ENCODE data around the gene DMRTC2.

DMRTC2 gene

GRCh38 chr19:41890936-41891335 is 46.1 kb downstream of the DMRTC2 start:
- no peak for DNase-seq (ENCODE audit: low read depth)

- DNase-seq (ENCODE audit: low read depth) = no peak
Observed at GRCh38 chr19:41892173-41892902, 47.5 kb downstream of the DMRTC2 start.

- no peak for DNase-seq (ENCODE audit: low read depth)
Observed at GRCh38 chr19:41893899-41894298, 49.1 kb downstream of the DMRTC2 start.

- no peak for DNase-seq (ENCODE audit: low read depth)
Observed at GRCh38 chr19:41894350-41894749, 49.5 kb downstream of the DMRTC2 start.

GRCh38 chr19:41895745-41896580 is 51.1 kb downstream of the DMRTC2 start:
- no peak for DNase-seq (ENCODE audit: low read depth)

- DNase-seq (ENCODE audit: low read depth) = no peak
Observed at GRCh38 chr19:41896581-41896942, 51.7 kb downstream of the DMRTC2 start.

GRCh38 chr19:41897181-41897580 is 52.3 kb downstream of the DMRTC2 start:
- no peak for DNase-seq (ENCODE audit: low read depth)

- DNase-seq (ENCODE audit: low read depth) = no peak
Observed at GRCh38 chr19:41897820-41898219, 53.0 kb downstream of the DMRTC2 start.

- DNase-seq (ENCODE audit: low read depth) = no peak
Observed at GRCh38 chr19:41898235-41898634, 53.4 kb downstream of the DMRTC2 start.
